Cerebellar cortex (tissue), 1 donor: ENCODE results near the gene MUC6.

Experiments
- DNase-seq: peaks from one replicate; pipeline ENCODE4 v3.0.0-alpha.2; 2015; ENCODE audit warnings: low spot score

MUC6 gene

GRCh38 chr11:1036303-1036923 is at the start of gene MUC6:
TSS of gene MUC6 (minus strand) at chr11:1036718. CDS start at chr11:1036655, 63 bp downstream.
- DNase-seq = no peak

- no peak for DNase-seq
Observed at GRCh38 chr11:1085440-1086170, 49.1 kb upstream of the MUC6 start.

- no peak for DNase-seq
Observed at GRCh38 chr11:1084561-1085439, 48.3 kb upstream of the MUC6 start.

- DNase-seq = no peak
Observed at GRCh38 chr11:1083621-1084551, 47.4 kb upstream of the MUC6 start.

GRCh38 chr11:1082728-1083620 is 46.5 kb upstream of the MUC6 start:
- no peak for DNase-seq

- DNase-seq = no peak
Observed at GRCh38 chr11:1082346-1082727, 45.8 kb upstream of the MUC6 start.

- DNase-seq = no peak
Observed at GRCh38 chr11:1081601-1082311, 45.2 kb upstream of the MUC6 start.

- DNase-seq = no peak
Observed at GRCh38 chr11:1078191-1078601, 41.7 kb upstream of the MUC6 start.

GRCh38 chr11:1077417-1078119 is 41.0 kb upstream of the MUC6 start:
- DNase-seq = no peak

GRCh38 chr11:1077033-1077416 is 40.5 kb upstream of the MUC6 start:
- no peak for DNase-seq

GRCh38 chr11:1076061-1076665 is 39.6 kb upstream of the MUC6 start:
- DNase-seq = no peak

GRCh38 chr11:1075341-1075911 is 38.9 kb upstream of the MUC6 start:
- no peak for DNase-seq

GRCh38 chr11:1074244-1075221 is 38.0 kb upstream of the MUC6 start, which contains the start of gene MUC2:
TSS of gene MUC2 (plus strand) at chr11:1074874.
- no peak for DNase-seq

GRCh38 chr11:1073851-1074243 is 37.3 kb upstream of the MUC6 start:
- DNase-seq = no peak

- DNase-seq = no peak
Observed at GRCh38 chr11:1073261-1073724, 36.8 kb upstream of the MUC6 start.

GRCh38 chr11:1072821-1073231 is 36.3 kb upstream of the MUC6 start:
- no peak for DNase-seq
